Measurements from ENCODE around the gene TRAPPC2L.

The TRAPPC2L gene

DNA sequence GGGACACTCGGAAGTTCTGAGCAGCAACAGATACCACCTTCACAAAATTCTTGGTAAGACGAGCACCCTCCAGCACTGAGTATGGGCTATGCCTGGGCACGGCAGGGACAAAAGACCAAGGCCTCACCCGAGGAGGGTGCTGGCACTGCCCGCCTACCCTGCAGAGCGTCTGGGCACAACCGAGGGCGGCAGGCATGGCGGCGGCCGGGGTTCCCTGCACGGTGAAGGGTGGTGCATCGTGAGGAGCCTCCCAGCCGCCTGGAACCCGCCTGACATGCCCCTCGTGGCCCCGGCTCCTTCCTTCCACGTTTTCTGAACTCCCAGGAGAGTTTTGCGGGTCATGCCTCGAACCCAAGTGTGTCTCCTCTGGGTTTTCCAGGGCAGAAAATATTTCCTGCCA lies 19.1 kb upstream of the TRAPPC2L start:
- no peaks in the 10 kb centered on the region for H4K20me1 ChIP-seq (ENCODE audit: insufficient read depth, low read length)
- no peaks in the 10 kb centered on the region for H3K79me2 ChIP-seq (ENCODE audit: low read length)
- DNase-seq: no peak
- H3K4me3 ChIP-seq (ENCODE audit: low read length): no peak overlapping the region
- no peak overlapping the region for H2AFZ ChIP-seq (ENCODE audit: low read length)
- no peaks in the 10 kb centered on the region for H3K36me3 ChIP-seq (replicated peaks; ENCODE audit: insufficient read depth, low read length)
- H3K27ac ChIP-seq (ENCODE audit: low read length): no peak overlapping the region
- no peak overlapping the region for H3K9ac ChIP-seq (ENCODE audit: low read length)
- no peaks in the 10 kb centered on the region for H3K9me2 ChIP-seq (replicated peaks; ENCODE audit: insufficient read depth, low read length)
- no peak for TF ChIP-seq EZH2 (optimal IDR thresholded peaks at IDR 0.05; ENCODE audit: low read depth, low read length)
- no peaks in the 10 kb centered on the region for H3K9me3 ChIP-seq (replicated peaks; ENCODE audit: insufficient read depth, low read length)
- H3K27me3 ChIP-seq (replicated peaks; ENCODE audit: insufficient read depth, low read length): no peaks in the 10 kb centered on the region; the same call in none of the 2 replicates
- H3K4me1 ChIP-seq (ENCODE audit: low read length): no peaks in the 10 kb centered on the region
- no peaks in the 10 kb centered on the region for H3F3A ChIP-seq (ENCODE audit: insufficient read depth, low read length)
- no peak overlapping the region for H3K4me2 ChIP-seq (ENCODE audit: low read depth, low read length)

GRCh38 chr16:88838566-88838965 lies 18.4 kb upstream of the TRAPPC2L start:
- Histone ChIP-seq H2AFZ (ENCODE audit: low read length) (no peak overlapping the region), H3K4me3 (ENCODE audit: low read length) (no peak overlapping the region), H3K79me2 (ENCODE audit: low read length) (no peaks in the 10 kb centered on the region), H3K36me3 (replicated peaks; ENCODE audit: insufficient read depth, low read length) (no peaks in the 10 kb centered on the region), H3F3A (ENCODE audit: insufficient read depth, low read length) (no peaks in the 10 kb centered on the region), H3K4me2 (ENCODE audit: low read depth, low read length) (no peak overlapping the region), H3K27me3 (replicated peaks; ENCODE audit: insufficient read depth, low read length) (no peaks in the 10 kb centered on the region; the same call in none of the 2 replicates), H3K9me3 (replicated peaks; ENCODE audit: insufficient read depth, low read length) (no peaks in the 10 kb centered on the region), H4K20me1 (ENCODE audit: insufficient read depth, low read length) (no peaks in the 10 kb centered on the region), H3K9ac (ENCODE audit: low read length) (no peak overlapping the region), H3K27ac (ENCODE audit: low read length) (no peak overlapping the region), H3K4me1 (ENCODE audit: low read length) (no peaks in the 10 kb centered on the region), H3K9me2 (replicated peaks; ENCODE audit: insufficient read depth, low read length) (no peaks in the 10 kb centered on the region)
- DNase-seq: no peak
- no peak for TF ChIP-seq CTCF (IDR thresholded peaks at IDR 0.05; ENCODE audit: low read length)
- TF ChIP-seq EZH2phosphoT487 (IDR thresholded peaks at IDR 0.05; ENCODE audit: low read length): no peak
- no peak for TF ChIP-seq EZH2 (optimal IDR thresholded peaks at IDR 0.05; ENCODE audit: low read depth, low read length)

DNA sequence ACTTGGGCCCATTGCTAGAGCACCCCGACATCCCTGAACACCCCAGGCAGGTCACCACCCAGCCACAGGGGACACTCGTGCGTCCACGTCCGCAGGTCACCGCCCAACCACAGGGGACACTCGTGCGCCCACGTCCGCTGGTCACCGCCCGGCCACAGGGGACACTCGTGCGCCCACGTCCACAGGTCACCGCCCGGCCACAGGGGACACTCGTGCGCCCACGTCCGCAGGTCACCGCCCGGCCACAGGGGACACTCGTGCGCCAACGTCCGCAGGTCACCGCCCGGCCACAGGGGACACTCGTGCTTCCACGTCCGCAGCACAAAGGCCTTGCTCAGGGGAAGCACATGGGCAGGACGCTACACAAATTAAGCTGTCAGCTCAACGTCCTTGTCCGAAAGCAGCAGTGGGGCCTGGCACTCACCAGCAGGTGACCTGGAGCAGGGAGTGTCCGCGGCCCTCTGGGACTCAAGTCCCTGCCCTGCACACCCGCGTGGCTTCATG lies 17.8 kb upstream of the TRAPPC2L start:
- Histone ChIP-seq H3K9me3 (replicated peaks; ENCODE audit: insufficient read depth, low read length) (no peaks in the 10 kb centered on the region), H3K9me2 (replicated peaks; ENCODE audit: insufficient read depth, low read length) (no peaks in the 10 kb centered on the region), H2AFZ (ENCODE audit: low read length) (no peak overlapping the region), H3K4me2 (ENCODE audit: low read depth, low read length) (no peak overlapping the region), H3K9ac (ENCODE audit: low read length) (no peak overlapping the region), H3F3A (ENCODE audit: insufficient read depth, low read length) (no peaks in the 10 kb centered on the region), H3K79me2 (ENCODE audit: low read length) (no peaks in the 10 kb centered on the region), H3K27ac (ENCODE audit: low read length) (no peak overlapping the region), H3K27me3 (replicated peaks; ENCODE audit: insufficient read depth, low read length) (no peaks in the 10 kb centered on the region; the same call in none of the 2 replicates), H3K4me3 (ENCODE audit: low read length) (no peak overlapping the region), H4K20me1 (ENCODE audit: insufficient read depth, low read length) (no peaks in the 10 kb centered on the region), H3K36me3 (replicated peaks; ENCODE audit: insufficient read depth, low read length) (no peaks in the 10 kb centered on the region), H3K4me1 (ENCODE audit: low read length) (no peaks in the 10 kb centered on the region)
- TF ChIP-seq EZH2 (optimal IDR thresholded peaks at IDR 0.05; ENCODE audit: low read depth, low read length): no peak
- no peak for TF ChIP-seq EZH2phosphoT487 (IDR thresholded peaks at IDR 0.05; ENCODE audit: low read length)
- TF ChIP-seq CTCF (IDR thresholded peaks at IDR 0.05; ENCODE audit: low read length): no peak
- no peak for DNase-seq

GRCh38 chr16:88839745-88840599 lies 17.0 kb upstream of the TRAPPC2L start:
- Histone ChIP-seq H3K4me1 (ENCODE audit: low read length) (no peaks in the 10 kb centered on the region), H3K27me3 (replicated peaks; ENCODE audit: insufficient read depth, low read length) (no peaks in the 10 kb centered on the region; the same call in none of the 2 replicates), H3K27ac (ENCODE audit: low read length) (no peak overlapping the region), H3K9me2 (replicated peaks; ENCODE audit: insufficient read depth, low read length) (no peaks in the 10 kb centered on the region), H3K9ac (ENCODE audit: low read length) (no peak overlapping the region), H3K79me2 (ENCODE audit: low read length) (no peaks in the 10 kb centered on the region), H2AFZ (ENCODE audit: low read length) (no peak overlapping the region), H3K9me3 (replicated peaks; ENCODE audit: insufficient read depth, low read length) (no peaks in the 10 kb centered on the region), H3F3A (ENCODE audit: insufficient read depth, low read length) (no peaks in the 10 kb centered on the region), H4K20me1 (ENCODE audit: insufficient read depth, low read length) (no peaks in the 10 kb centered on the region), H3K4me2 (ENCODE audit: low read depth, low read length) (no peak overlapping the region), H3K36me3 (replicated peaks; ENCODE audit: insufficient read depth, low read length) (no peaks in the 10 kb centered on the region), H3K4me3 (ENCODE audit: low read length) (no peak overlapping the region)
- TF ChIP-seq CTCF (IDR thresholded peaks at IDR 0.05; ENCODE audit: low read length) (no peak), EZH2 (optimal IDR thresholded peaks at IDR 0.05; ENCODE audit: low read depth, low read length) (no peak), EZH2phosphoT487 (IDR thresholded peaks at IDR 0.05; ENCODE audit: low read length) (no peak)
- no peak for DNase-seq
